Neural cell (in vitro differentiated cells): ENCODE results near the gene IDE. TPM values are rescaled to one million over a fixed set of nuclear protein-coding genes. Genes with fewer than 3 reads are reported as not detected.

Source experiments
- H2AFZ ChIP-seq: fragments of 200-600, 300-800 bp; sonication (generic), shearing (Covaris generic); 2 replicates; pipeline ENCODE4 v1.6.0; 2014; ENCODE audit warnings: low read depth, mild to moderate bottlenecking, antibody characterized with exemption, low read length, moderate library complexity
- H3F3A ChIP-seq: fragments of 200-600 bp; shearing (Covaris generic); 2 replicates; pipeline ENCODE4 v1.6.1; 2016; ENCODE audit warnings: mild to moderate bottlenecking, moderate library complexity, mixed read lengths, antibody characterized with exemption, low read length; ENCODE audit not compliant: insufficient read depth, poor library complexity, severe bottlenecking
- H3K27ac ChIP-seq: fragments of 200-600, 300-800 bp; sonication (generic), shearing (Covaris generic); 2 replicates; pipeline ENCODE4 v1.5.1; 2014; ENCODE audit warnings: mild to moderate bottlenecking, low read length, moderate library complexity
- H3K27me3 ChIP-seq: fragments of 300-800, 200-600 bp; sonication (generic), shearing (Covaris generic); 2 replicates; pipeline ENCODE4 v1.6.0; 2014; ENCODE audit warnings: mild to moderate bottlenecking, low read depth, low read length, moderate library complexity; ENCODE audit not compliant: insufficient read depth
- H3K36me3 ChIP-seq: fragments of 300-800, 200-600 bp; sonication (generic), shearing (Covaris generic); 2 replicates; pipeline ENCODE4 v1.5.1; 2014; ENCODE audit warnings: mild to moderate bottlenecking, antibody characterized with exemption, low read length, moderate library complexity; ENCODE audit not compliant: insufficient read depth
- H3K4me2 ChIP-seq: fragments of 300-800, 200-600 bp; sonication (generic), shearing (Covaris generic); 2 replicates; pipeline ENCODE4 v1.6.0; 2014; ENCODE audit warnings: mild to moderate bottlenecking, low read length
- H3K4me3 ChIP-seq: fragments of 300-800, 200-600 bp; sonication (generic), shearing (Covaris generic); 2 replicates; pipeline ENCODE4 v1.5.1; 2014; ENCODE audit warnings: mild to moderate bottlenecking, low read length, moderate library complexity
- H3K79me2 ChIP-seq: fragments of 200-600 bp; shearing (Covaris generic); replicated peaks from 2 replicates; pipeline ENCODE4 v1.6.0; 2014; ENCODE audit warnings: mild to moderate bottlenecking, low read length, moderate library complexity; ENCODE audit not compliant: insufficient read depth
- H3K9ac ChIP-seq: fragments of 300-800, 200-600 bp; sonication (generic), shearing (Covaris generic); 2 replicates; pipeline ENCODE4 v1.6.1; 2016; ENCODE audit warnings: mild to moderate bottlenecking, low read length, mixed read lengths
- H3K9me2 ChIP-seq: fragments of 200-600 bp; shearing (Covaris generic); 2 replicates; pipeline ENCODE4 v1.6.1; 2016; ENCODE audit warnings: mild to moderate bottlenecking, low read length, mixed read lengths; ENCODE audit not compliant: insufficient read depth
- H3K9me3 ChIP-seq: fragments of 200-600, 300-800 bp; sonication (generic), shearing (Covaris generic); 2 replicates; pipeline ENCODE4 v1.6.1; 2016; ENCODE audit warnings: mild to moderate bottlenecking, mixed run types, low read length, moderate library complexity, mixed read lengths
- H4K20me1 ChIP-seq: fragments of 200-600 bp; shearing (Covaris generic); 2 replicates; pipeline ENCODE4 v1.6.1; 2016; ENCODE audit warnings: mild to moderate bottlenecking, mixed run types; ENCODE audit not compliant: insufficient read depth
- EP300 ChIP-seq: fragments of 450-650 bp; conservative IDR thresholded peaks from 2 replicates; pipeline ENCODE4 v1.6.1; 2014; ENCODE audit warnings: antibody characterized with exemption, mild to moderate bottlenecking, moderate library complexity; ENCODE audit not compliant: poor library complexity, severe bottlenecking
- EZH2 ChIP-seq: fragments of 200-600, 300-800 bp; shearing (Covaris generic), sonication (generic); IDR thresholded peaks from 2 replicates; pipeline ENCODE4 v1.6.1; 2014; ENCODE audit warnings: antibody characterized with exemption, low read length, borderline replicate concordance, mild to moderate bottlenecking; ENCODE audit not compliant: insufficient read depth, poor library complexity, severe bottlenecking
- MXI1 ChIP-seq: fragments of 450-650 bp; conservative IDR thresholded peaks from 2 replicates; pipeline ENCODE4 v1.6.1; 2014; ENCODE audit warnings: antibody characterized with exemption, mild to moderate bottlenecking; ENCODE audit not compliant: poor library complexity, severe bottlenecking
- POLR2AphosphoS5 ChIP-seq: IDR thresholded peaks from 2 replicates; pipeline ENCODE4 v1.6.1; 2012
- RAD21 ChIP-seq: fragments of 450-650 bp; conservative IDR thresholded peaks from 2 replicates; pipeline ENCODE4 v1.6.1; 2014; ENCODE audit warnings: antibody characterized with exemption, mild to moderate bottlenecking, moderate library complexity
- SMC3 ChIP-seq: fragments of 450-650 bp; conservative IDR thresholded peaks from 2 replicates; pipeline ENCODE4 v1.6.1; 2014; ENCODE audit warnings: antibody characterized with exemption, mild to moderate bottlenecking, moderate library complexity; ENCODE audit not compliant: poor library complexity
- TAF1 ChIP-seq: IDR thresholded peaks from 2 replicates; pipeline ENCODE4 v1.6.1; 2012; ENCODE audit warnings: low read depth
- polyA plus RNA-seq: library from polyadenylated mRNA; depleted of rRNA; stranded (reverse); fragments of >200 nt; gene quantifications from 2 replicates; pipeline ENCODE4 v1.2.3, GENCODE V29; 2014
- TF ChIP-seq, protein P1 (sequence below): fragments of 450-650 bp; IDR thresholded peaks from 2 replicates; pipeline ENCODE4 v1.5.1; 2014; ENCODE audit warnings: antibody characterized with exemption, mild to moderate bottlenecking, moderate library complexity; ENCODE audit not compliant: poor library complexity, severe bottlenecking
- TF ChIP-seq, protein P2 (sequence below): IDR thresholded peaks from 2 replicates; pipeline ENCODE4 v1.6.1; 2012; ENCODE audit warnings: borderline replicate concordance

IDE gene
- polyA plus RNA-seq, 1 donor from 2014 or later, result 10.4 TPM

DNA sequence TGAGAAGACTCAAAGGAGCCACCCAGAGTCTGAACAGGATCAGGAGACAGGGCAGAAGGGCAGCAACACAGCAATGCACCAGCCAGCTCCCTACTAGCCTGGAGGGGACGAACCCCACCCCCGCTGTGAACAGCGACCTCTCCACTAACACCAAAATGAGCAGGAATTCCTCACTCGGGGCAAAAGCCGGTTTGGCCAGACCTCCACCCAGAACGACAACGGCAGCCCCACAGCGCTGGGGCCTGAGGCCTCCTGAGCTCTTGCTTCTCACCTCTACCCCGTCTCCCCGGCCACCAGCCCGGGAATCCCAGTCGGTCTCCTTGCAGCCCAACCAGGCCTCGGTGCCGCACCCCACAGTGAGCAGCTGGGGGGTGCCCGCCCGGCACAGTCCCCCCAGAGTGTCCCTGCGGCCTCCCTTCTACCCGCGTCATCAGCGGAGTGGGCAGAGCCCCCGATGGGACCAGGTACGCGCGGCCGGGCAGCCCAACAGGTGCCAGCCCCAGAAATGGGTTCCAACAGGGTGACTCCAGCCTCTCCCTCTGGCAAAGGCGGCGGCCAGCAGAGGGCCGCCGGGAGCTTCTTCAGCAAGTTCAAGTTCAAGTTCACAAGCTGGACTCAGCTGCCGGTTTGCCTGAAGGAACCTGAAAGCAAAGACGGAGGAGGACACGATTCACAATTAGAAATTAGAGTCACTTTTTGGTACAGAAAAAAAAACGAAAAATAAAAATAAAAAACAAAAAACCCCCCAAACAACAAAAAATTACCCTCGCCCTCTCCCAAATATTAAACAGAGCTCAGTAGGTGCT, 153.9 kb downstream of the IDE start:
- Histone ChIP-seq H4K20me1 (no peaks in the 10 kb centered on the region), H3F3A (no peaks in the 10 kb centered on the region), H3K4me2 (no peak overlapping the region), H3K36me3 (no peaks in the 10 kb centered on the region), H3K9me2 (no peaks in the 10 kb centered on the region), H2AFZ (no peak overlapping the region), H3K27me3 (peaks cover 6% of the 10 kb centered on the region), H3K9ac (no peak overlapping the region), H3K9me3 (no peaks in the 10 kb centered on the region), H3K4me3 (no peak overlapping the region), H3K79me2 (no peaks in the 10 kb centered on the region), H3K27ac (no peak overlapping the region)
- no peak for TF ChIP-seq POLR2AphosphoS5
- TF ChIP-seq EP300, result no peak
- no peak for TF ChIP-seq TAF1
- no peak for TF ChIP-seq SMC3
- TF ChIP-seq, protein P1, sequence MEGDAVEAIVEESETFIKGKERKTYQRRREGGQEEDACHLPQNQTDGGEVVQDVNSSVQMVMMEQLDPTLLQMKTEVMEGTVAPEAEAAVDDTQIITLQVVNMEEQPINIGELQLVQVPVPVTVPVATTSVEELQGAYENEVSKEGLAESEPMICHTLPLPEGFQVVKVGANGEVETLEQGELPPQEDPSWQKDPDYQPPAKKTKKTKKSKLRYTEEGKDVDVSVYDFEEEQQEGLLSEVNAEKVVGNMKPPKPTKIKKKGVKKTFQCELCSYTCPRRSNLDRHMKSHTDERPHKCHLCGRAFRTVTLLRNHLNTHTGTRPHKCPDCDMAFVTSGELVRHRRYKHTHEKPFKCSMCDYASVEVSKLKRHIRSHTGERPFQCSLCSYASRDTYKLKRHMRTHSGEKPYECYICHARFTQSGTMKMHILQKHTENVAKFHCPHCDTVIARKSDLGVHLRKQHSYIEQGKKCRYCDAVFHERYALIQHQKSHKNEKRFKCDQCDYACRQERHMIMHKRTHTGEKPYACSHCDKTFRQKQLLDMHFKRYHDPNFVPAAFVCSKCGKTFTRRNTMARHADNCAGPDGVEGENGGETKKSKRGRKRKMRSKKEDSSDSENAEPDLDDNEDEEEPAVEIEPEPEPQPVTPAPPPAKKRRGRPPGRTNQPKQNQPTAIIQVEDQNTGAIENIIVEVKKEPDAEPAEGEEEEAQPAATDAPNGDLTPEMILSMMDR, result no peak
- no peak for TF ChIP-seq MXI1
- no peak for TF ChIP-seq RAD21
- TF ChIP-seq EZH2, result no peak
- TF ChIP-seq, protein P2, sequence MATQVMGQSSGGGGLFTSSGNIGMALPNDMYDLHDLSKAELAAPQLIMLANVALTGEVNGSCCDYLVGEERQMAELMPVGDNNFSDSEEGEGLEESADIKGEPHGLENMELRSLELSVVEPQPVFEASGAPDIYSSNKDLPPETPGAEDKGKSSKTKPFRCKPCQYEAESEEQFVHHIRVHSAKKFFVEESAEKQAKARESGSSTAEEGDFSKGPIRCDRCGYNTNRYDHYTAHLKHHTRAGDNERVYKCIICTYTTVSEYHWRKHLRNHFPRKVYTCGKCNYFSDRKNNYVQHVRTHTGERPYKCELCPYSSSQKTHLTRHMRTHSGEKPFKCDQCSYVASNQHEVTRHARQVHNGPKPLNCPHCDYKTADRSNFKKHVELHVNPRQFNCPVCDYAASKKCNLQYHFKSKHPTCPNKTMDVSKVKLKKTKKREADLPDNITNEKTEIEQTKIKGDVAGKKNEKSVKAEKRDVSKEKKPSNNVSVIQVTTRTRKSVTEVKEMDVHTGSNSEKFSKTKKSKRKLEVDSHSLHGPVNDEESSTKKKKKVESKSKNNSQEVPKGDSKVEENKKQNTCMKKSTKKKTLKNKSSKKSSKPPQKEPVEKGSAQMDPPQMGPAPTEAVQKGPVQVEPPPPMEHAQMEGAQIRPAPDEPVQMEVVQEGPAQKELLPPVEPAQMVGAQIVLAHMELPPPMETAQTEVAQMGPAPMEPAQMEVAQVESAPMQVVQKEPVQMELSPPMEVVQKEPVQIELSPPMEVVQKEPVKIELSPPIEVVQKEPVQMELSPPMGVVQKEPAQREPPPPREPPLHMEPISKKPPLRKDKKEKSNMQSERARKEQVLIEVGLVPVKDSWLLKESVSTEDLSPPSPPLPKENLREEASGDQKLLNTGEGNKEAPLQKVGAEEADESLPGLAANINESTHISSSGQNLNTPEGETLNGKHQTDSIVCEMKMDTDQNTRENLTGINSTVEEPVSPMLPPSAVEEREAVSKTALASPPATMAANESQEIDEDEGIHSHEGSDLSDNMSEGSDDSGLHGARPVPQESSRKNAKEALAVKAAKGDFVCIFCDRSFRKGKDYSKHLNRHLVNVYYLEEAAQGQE, result no peak

DNA sequence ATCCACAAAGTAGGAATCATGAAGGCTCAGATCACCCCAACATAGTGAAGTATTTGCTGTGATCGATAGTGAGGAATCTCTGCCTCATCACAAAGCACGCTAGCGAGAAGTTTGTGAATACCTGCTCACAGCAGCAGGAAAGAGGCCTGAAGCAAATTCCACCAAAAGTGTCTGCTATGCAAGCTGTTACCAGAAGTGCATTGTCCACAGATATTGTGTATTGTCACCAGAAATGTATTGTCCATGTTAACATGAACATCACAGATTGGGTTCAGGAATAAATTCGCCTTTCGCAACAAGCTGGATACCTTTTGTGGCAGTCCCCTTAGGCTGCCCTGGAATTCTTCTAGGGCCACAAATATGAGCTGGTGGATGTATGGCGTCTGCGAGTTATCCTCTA, 155.0 kb downstream of the IDE start:
- no peaks in the 10 kb centered on the region for H3K79me2 ChIP-seq
- no peak overlapping the region for H2AFZ ChIP-seq
- no peak overlapping the region for H3K9ac ChIP-seq
- H4K20me1 ChIP-seq, result no peaks in the 10 kb centered on the region
- no peaks in the 10 kb centered on the region for H3K9me3 ChIP-seq
- H3K9me2 ChIP-seq, result no peaks in the 10 kb centered on the region
- TF ChIP-seq MXI1, result no peak
- no peak for TF ChIP-seq TAF1
- TF ChIP-seq SMC3, result no peak
- no peak for TF ChIP-seq EP300
- TF ChIP-seq, protein P1, result no peak
- TF ChIP-seq EZH2, result no peak
- TF ChIP-seq, protein P2, result no peak
- no peak overlapping the region for H3K27ac ChIP-seq
- no peak overlapping the region for H3K4me3 ChIP-seq
- H3K4me2 ChIP-seq, result no peak overlapping the region
- peaks cover 6% of the 10 kb centered on the region for H3K27me3 ChIP-seq
- no peaks in the 10 kb centered on the region for H3K36me3 ChIP-seq
- no peaks in the 10 kb centered on the region for H3F3A ChIP-seq
